SK-N-SH (cell line): ENCODE measurements around the gene IL2. TPM values are rescaled to one million over a fixed set of nuclear protein-coding genes. Genes with fewer than 3 reads are reported as not detected.
A peak's percentile ranks its signal among the peaks of the same experiment; 100 is the strongest.

Source experiments
- CTCF ChIA-PET: fragments of 300-600, 350-600 bp; formaldehyde crosslinking; extraction: SDS; loops from one replicate; lab custom pipeline; 2021; lab: Yijun Ruan, JAX
- POLR2A ChIA-PET: fragments of 350-600 bp; sonication (Branson Sonifier 250); formaldehyde crosslinking; extraction: SDS; loops from one replicate; lab custom pipeline; 2020; ENCODE audit warnings: antibody characterized with exemption, inconsistent platforms; lab: Yijun Ruan, JAX
- DNase-seq: peaks from one replicate; pipeline ENCODE4 v3.0.0; 2012
- H2AFZ ChIP-seq: fragments of 200-600 bp; sonication (generic); 2 replicates; pipeline ENCODE4 v1.8.1; 2016; ENCODE audit warnings: antibody characterized with exemption, mild to moderate bottlenecking, low read depth
- H3F3A ChIP-seq: fragments of 200-600 bp; sonication (generic); replicated peaks from 2 replicates; pipeline ENCODE3; 2016; ENCODE audit warnings: antibody characterized with exemption, mild to moderate bottlenecking; ENCODE audit not compliant: insufficient read depth
- H3K27ac ChIP-seq, 2 experiments: fragments of 200-500 bp in 1 of 2; fragments of 200-600 bp in 1 of 2; sonication (Bioruptor generic) in 1 of 2; sonication (generic), shearing (Covaris generic) in 1 of 2; 2 replicates each; pipeline versions ENCODE4 v1.5.1 to v1.6.1; 2014 to 2016; ENCODE audit warnings: low read depth in 2 of 2, inconsistent platforms in 1 of 2, low read length in 1 of 2, mild to moderate bottlenecking in 1 of 2, mixed read lengths in 1 of 2
- H3K27me3 ChIP-seq: fragments of 200-600 bp; sonication (generic), shearing (Covaris generic); 2 replicates; pipeline ENCODE4 v1.6.1; 2016; ENCODE audit warnings: mixed run types; ENCODE audit not compliant: insufficient read depth
- H3K36me3 ChIP-seq, 2 experiments: fragments of 200-500 bp in 1 of 2; fragments of 200-600 bp in 1 of 2; sonication (Bioruptor generic) in 1 of 2; sonication (generic) in 1 of 2; replicated peaks in 1 of 2; 2 replicates each; pipeline versions ENCODE3 to v1.5.1; 2014 to 2016; ENCODE audit warnings: low read length in 1 of 2, mild to moderate bottlenecking in 1 of 2; ENCODE audit not compliant: insufficient read depth in 2 of 2, control insufficient read depth in 1 of 2
- H3K4me1 ChIP-seq, 2 experiments: fragments of 200-500 bp in 1 of 2; fragments of 200-600 bp in 1 of 2; sonication (Bioruptor generic) in 1 of 2; sonication (generic), shearing (Covaris generic) in 1 of 2; 2 replicates each; pipeline versions ENCODE4 v1.5.1 to v1.6.1; 2014 to 2016; ENCODE audit warnings: low read depth in 1 of 2, low read length in 1 of 2, mixed run types in 1 of 2; ENCODE audit not compliant: insufficient read depth in 2 of 2, control insufficient read depth in 1 of 2
- H3K4me2 ChIP-seq: fragments of 200-600 bp; sonication (generic), shearing (Covaris generic); 2 replicates; pipeline ENCODE4 v1.6.1; 2017; ENCODE audit warnings: mixed run types
- H3K4me3 ChIP-seq, 2 experiments: fragments of 200-500 bp in 1 of 2; fragments of 200-600 bp in 1 of 2; sonication (Bioruptor generic) in 1 of 2; sonication (generic), shearing (Covaris generic) in 1 of 2; 2 replicates each; pipeline versions ENCODE4 v1.5.1 to v1.8.1; 2014 to 2016; ENCODE audit warnings: low read depth in 2 of 2, inconsistent platforms in 1 of 2, low read length in 1 of 2, mild to moderate bottlenecking in 1 of 2, mixed read lengths in 1 of 2, moderate library complexity in 1 of 2
- H3K79me2 ChIP-seq: fragments of 200-600 bp; sonication (generic); 2 replicates; pipeline ENCODE4 v1.8.1; 2017; ENCODE audit warnings: mild to moderate bottlenecking; ENCODE audit not compliant: insufficient read depth
- H3K9ac ChIP-seq: fragments of 200-600 bp; sonication (generic); 2 replicates; pipeline ENCODE4 v1.6.1; 2017; ENCODE audit warnings: mixed run types
- H3K9me2 ChIP-seq: fragments of 200-600 bp; sonication (generic); 2 replicates; pipeline ENCODE4 v1.6.1; 2017; ENCODE audit warnings: mixed run types
- H3K9me3 ChIP-seq: fragments of 200-600 bp; sonication (generic); 2 replicates; pipeline ENCODE4 v1.6.1; 2017; ENCODE audit warnings: mixed run types, mild to moderate bottlenecking, moderate library complexity
- H4K20me1 ChIP-seq: fragments of 200-600 bp; sonication (generic); 2 replicates; pipeline ENCODE4 v1.6.1; 2017; ENCODE audit warnings: mild to moderate bottlenecking, mixed run types; ENCODE audit not compliant: insufficient read depth
- CTCF ChIP-seq: fragments of 200-600 bp; sonication (generic); IDR thresholded peaks from 2 replicates; pipeline ENCODE4 v1.6.1; 2017; ENCODE audit warnings: antibody characterized with exemption, mild to moderate bottlenecking, moderate library complexity
- ELF1 ChIP-seq: IDR thresholded peaks from 2 replicates; pipeline ENCODE4 v1.4.0; 2012
- FOSL2 ChIP-seq: IDR thresholded peaks from 2 replicates; pipeline ENCODE4 v1.4.0; 2012; ENCODE audit warnings: low read depth, mild to moderate bottlenecking, moderate library complexity, borderline replicate concordance
- MEF2A ChIP-seq: IDR thresholded peaks from 2 replicates; pipeline ENCODE4 v1.4.0; 2012; ENCODE audit warnings: low read depth, borderline replicate concordance
- TCF12 ChIP-seq: IDR thresholded peaks from 2 replicates; pipeline ENCODE4 v1.4.0; 2012
- USF2 ChIP-seq: fragments of 150-350 bp; IDR thresholded peaks from 2 replicates; pipeline ENCODE4 v1.6.1; 2017; ENCODE audit warnings: antibody characterized with exemption, low read length, low read depth, borderline replicate concordance
- WGBS: methylation state at CpG from one replicate; pipeline ENCODE4 v1.1.6; 2017; ENCODE audit warnings: low lambda C conversion rate; 5-methylcytosine and 5-hydroxymethylcytosine counted together
- polyA plus RNA-seq, 3 experiments: library from polyadenylated mRNA; depleted of rRNA; stranded (reverse); fragments of >200 nt; gene quantifications; 2 replicates each; pipeline ENCODE4 v1.2.3, GENCODE V29; 2012
- TF ChIP-seq, protein P1 (sequence below): IDR thresholded peaks from 2 replicates; pipeline ENCODE4 v1.4.0; 2012; ENCODE audit warnings: low read depth

Gene IL2
- polyA plus RNA-seq, 1 of the 3 experiments (the other 2 are of a cell fraction) = not detected

- no peak overlapping the region for H2AFZ ChIP-seq
Measured at GRCh38 chr4:122480655-122481487, 24.3 kb upstream of the IL2 start.

GRCh38 chr4:122479935-122480416, 23.5 kb upstream of the IL2 start:
- H3K4me3 ChIP-seq = no peak overlapping the region
- no peaks in the 10 kb centered on the region for H3K4me1 ChIP-seq
- ChIA-PET POLR2A (no interaction called here), CTCF (no interaction called here)
- H3K27me3 ChIP-seq = peaks cover 5% of the 10 kb centered on the region; the same call in 1 of the 2 replicates
- no peak for DNase-seq
- 6% methylated on average over 5 of the region's 5 CpGs for WGBS
- no peak overlapping the region for H3K9ac ChIP-seq
- TF ChIP-seq MEF2A (no peak), FOSL2 (no peak)
- no peaks in the 10 kb centered on the region for H4K20me1 ChIP-seq
- no peaks in the 10 kb centered on the region for H3K36me3 ChIP-seq
- H3F3A ChIP-seq = no peaks in the 10 kb centered on the region
- H2AFZ ChIP-seq = peak overlapping the region; percentile 16; the same call in 1 of the 2 replicates
- no peak overlapping the region for H3K27ac ChIP-seq
- no peaks in the 10 kb centered on the region for H3K9me2 ChIP-seq
- no peaks in the 10 kb centered on the region for H3K79me2 ChIP-seq
- no peak overlapping the region for H3K4me2 ChIP-seq
- no peaks in the 10 kb centered on the region for H3K9me3 ChIP-seq

More at GRCh38 chr4:122480655-122481487, 24.3 kb upstream of the IL2 start:
- POLR2A ChIA-PET = no interaction called here
- Histone ChIP-seq H4K20me1 (no peaks in the 10 kb centered on the region), H3K79me2 (no peaks in the 10 kb centered on the region), H3K4me1 (no peaks in the 10 kb centered on the region), H3K36me3 (no peaks in the 10 kb centered on the region), H3K9me3 (no peaks in the 10 kb centered on the region), H3K27ac (no peak overlapping the region), H3K27me3 (peaks cover 5% of the 10 kb centered on the region; the same call in 1 of the 2 replicates), H3K9me2 (no peaks in the 10 kb centered on the region), H3K4me3 (no peak overlapping the region), H3K4me2 (no peak overlapping the region), H3F3A (no peaks in the 10 kb centered on the region), H3K9ac (no peak overlapping the region)
- TF ChIP-seq ELF1 (no peak), TCF12 (no peak), USF2 (no peak), CTCF (no peak)
- TF ChIP-seq, protein P1, sequence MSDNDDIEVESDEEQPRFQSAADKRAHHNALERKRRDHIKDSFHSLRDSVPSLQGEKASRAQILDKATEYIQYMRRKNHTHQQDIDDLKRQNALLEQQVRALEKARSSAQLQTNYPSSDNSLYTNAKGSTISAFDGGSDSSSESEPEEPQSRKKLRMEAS = no peak
- no peak for DNase-seq
- 14% methylated on average over 1 of the region's 1 CpG for WGBS
- CTCF ChIA-PET = no interaction called here
